Renal cortical epithelial cell (primary cell): Measurements from ENCODE around the gene LBR. TPM values are rescaled to one million over a fixed set of nuclear protein-coding genes. Genes with fewer than 3 reads are reported as not detected.
"Not testable (repeated sequence)": the region's sequence is repeated elsewhere in the genome, so short reads cannot be mapped to it uniquely, and the experiment has no call there.

Experiments
- DNase-seq: peaks from one replicate; pipeline ENCODE4 v3.0.0-alpha.2; 2011; ENCODE audit warnings: low read depth
- total RNA-seq: library from RNA; depleted of rRNA; stranded (reverse); fragments of >200 nt; gene quantifications from 2 replicates; pipeline ENCODE4 v1.2.3, GENCODE V29; 2014

The LBR gene
- total RNA-seq, 1 donor from 2014 or later, result 60.5 TPM

- DNase-seq, result no peak
Measured at GRCh38 chr1:225422795-225423517, 4.9 kb downstream of the LBR start.

- no peak for DNase-seq
Measured at GRCh38 chr1:225422031-225422605, 5.7 kb downstream of the LBR start.

- DNase-seq, result no peak
Measured at GRCh38 chr1:225418598-225418997, 9.2 kb downstream of the LBR start.

- no peak for DNase-seq
Measured at GRCh38 chr1:225418059-225418458, 9.8 kb downstream of the LBR start.

GRCh38 chr1:225415967-225416745 is 11.7 kb downstream of the LBR start:
- no peak for DNase-seq

- DNase-seq, result no peak
Measured at GRCh38 chr1:225415307-225415706, 12.5 kb downstream of the LBR start.

- DNase-seq, result no peak
Measured at GRCh38 chr1:225413708-225414375, 14.0 kb downstream of the LBR start.

- DNase-seq, result peak; percentile 92
Measured at GRCh38 chr1:225412803-225413351, 15.0 kb downstream of the LBR start.

GRCh38 chr1:225412321-225412720 is 15.5 kb downstream of the LBR start:
- no peak for DNase-seq

- DNase-seq, result no peak
Measured at GRCh38 chr1:225410036-225410435, 17.8 kb downstream of the LBR start.

GRCh38 chr1:225409051-225409450 is 18.8 kb downstream of the LBR start:
- DNase-seq, result no peak

- no peak for DNase-seq
Measured at GRCh38 chr1:225408249-225408648, 19.6 kb downstream of the LBR start.

GRCh38 chr1:225407755-225408154 is 20.1 kb downstream of the LBR start:
- DNase-seq, result no peak

GRCh38 chr1:225406976-225407725 is 20.7 kb downstream of the LBR start:
- DNase-seq, result no peak

GRCh38 chr1:225400968-225401367 is 26.9 kb downstream of the LBR start:
- DNase-seq, result no peak

GRCh38 chr1:225396357-225396756 is 31.5 kb downstream of the LBR start:
- no peak for DNase-seq

GRCh38 chr1:225389843-225390242 is 38.0 kb downstream of the LBR start:
- DNase-seq, result no peak

- DNase-seq, result no peak
Measured at GRCh38 chr1:225388372-225388771, 39.5 kb downstream of the LBR start.

- not testable (repeated sequence) for DNase-seq
Measured at GRCh38 chr1:225386860-225387259, 41.0 kb downstream of the LBR start.

- DNase-seq, result no peak
Measured at GRCh38 chr1:225380691-225381090, 47.1 kb downstream of the LBR start.

- DNase-seq, result peak; percentile 41
Measured at GRCh38 chr1:225378880-225379279, 49.0 kb downstream of the LBR start.
